DMS 273 (cell line): ENCODE measurements around the gene ADAMTS8.

Experiments used
- DNase-seq: peaks from one replicate; lab custom pipeline; 2025; ENCODE audit not compliant: unreplicated experiment; lab: John Stamatoyannopoulos, UW

Gene ADAMTS8

DNA sequence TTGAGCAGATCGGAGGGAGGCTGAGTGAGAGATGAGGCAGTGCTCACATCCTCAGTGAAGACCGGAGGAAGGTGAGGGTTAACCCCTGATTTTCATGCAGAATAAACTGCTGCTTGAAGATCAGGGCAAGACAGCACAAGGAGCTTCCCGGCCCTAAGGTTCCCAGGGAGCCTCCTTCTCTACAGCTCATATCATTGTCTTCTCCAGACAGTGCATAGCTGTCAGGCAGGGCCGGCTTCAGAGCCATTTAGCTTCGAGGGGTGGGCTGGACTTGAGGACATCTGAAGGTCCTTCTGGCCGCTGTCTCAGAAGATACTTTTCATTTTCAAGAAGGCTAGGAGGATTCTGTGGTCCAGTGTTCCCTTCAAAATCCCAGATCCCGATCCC is 7.2 kb downstream of the ADAMTS8 start:
- no peak for DNase-seq

DNA sequence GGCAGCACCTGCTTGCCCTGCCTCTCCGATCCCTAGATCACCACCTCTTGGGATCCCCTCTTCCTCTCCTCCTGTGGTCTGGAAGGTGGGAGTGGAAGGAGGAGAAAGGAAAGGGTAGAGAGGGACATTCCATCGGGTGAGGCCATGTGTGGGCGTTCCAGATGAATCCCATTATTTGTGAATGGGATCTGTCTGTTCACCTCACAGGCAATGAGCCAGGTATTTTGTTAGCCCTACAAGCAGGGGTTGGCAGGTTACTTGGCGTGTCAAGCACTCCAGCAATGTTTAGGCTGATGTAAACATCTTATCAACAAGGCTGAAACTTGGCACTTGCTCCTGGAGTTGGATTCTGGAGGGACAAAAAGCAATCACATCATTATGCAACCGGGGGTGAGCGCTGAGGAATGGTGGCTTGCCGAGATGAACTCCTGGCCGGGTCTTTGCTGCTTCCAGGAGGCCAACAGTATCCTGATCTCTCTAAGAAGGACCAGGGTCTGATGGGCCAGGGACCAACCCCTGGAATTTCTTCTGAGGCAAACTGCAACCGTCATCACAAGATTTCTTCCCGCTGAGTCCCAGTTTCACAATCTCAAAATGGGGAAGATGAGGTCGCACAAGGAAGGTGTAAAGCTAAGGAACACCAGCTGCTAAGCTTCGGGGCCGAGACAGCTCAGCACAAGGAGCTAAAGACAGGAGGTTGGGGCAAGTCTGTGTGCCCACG is 7.8 kb downstream of the ADAMTS8 start:
- no peak for DNase-seq

DNA sequence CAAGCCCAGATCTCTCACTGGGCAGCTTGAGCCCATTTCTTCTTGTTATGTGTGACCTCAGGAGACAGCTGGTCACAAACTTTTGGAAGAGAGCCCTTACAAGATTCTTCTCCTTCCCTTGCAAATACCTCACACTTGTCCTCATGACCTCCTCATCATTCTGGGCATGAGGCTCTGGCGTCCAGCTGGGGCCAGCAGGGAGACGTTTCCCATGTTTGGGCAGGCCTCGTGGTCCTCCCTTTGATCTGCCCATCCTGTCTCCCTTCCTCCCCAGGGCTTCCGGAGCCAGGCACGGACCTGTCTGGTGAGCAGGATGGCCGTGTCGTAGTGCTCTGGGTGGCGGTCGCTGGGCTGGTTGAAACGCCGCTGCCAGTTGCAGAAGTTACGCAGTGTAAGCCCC is 9.7 kb downstream of the ADAMTS8 start:
- DNase-seq, result no peak

DNA sequence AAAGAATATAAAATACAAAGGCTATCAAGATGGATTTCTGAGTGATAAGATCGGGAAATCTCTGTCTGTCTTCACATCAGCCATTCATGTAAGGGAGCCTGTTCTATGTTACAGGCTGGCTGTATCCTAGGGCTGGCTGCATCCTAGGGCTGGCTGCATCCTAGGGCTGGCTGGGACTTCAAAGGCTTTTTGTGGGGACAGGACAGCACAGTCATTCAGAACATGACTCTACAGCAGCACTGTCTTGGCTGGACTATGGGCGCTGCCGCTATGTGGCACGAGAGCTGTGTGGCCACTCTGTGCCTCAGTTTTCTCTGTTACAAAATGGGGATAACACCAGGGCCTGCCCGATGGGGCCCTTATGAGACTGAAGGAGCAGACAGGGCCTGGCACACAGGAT is 10.2 kb downstream of the ADAMTS8 start:
- no peak for DNase-seq

DNA sequence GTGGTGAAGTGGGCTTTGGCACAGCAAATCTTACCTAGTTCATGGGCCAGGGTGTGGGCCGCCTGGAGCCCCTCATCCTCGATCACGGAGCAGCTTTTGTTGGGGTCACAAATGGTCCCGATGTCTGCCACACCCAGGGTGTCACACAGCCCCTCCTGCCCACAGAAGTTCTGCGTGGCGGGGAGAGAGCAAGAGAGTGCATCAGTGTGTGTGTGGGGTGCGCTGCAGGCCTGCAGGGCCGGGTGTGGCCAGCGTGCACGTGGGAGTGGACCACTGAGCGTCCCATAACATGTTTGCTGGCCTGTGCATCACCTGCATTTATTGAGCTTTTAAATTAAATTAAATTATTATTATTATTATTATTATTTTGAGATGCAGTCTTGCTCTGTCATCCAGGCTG is 11.5 kb downstream of the ADAMTS8 start:
- DNase-seq, result no peak

DNA sequence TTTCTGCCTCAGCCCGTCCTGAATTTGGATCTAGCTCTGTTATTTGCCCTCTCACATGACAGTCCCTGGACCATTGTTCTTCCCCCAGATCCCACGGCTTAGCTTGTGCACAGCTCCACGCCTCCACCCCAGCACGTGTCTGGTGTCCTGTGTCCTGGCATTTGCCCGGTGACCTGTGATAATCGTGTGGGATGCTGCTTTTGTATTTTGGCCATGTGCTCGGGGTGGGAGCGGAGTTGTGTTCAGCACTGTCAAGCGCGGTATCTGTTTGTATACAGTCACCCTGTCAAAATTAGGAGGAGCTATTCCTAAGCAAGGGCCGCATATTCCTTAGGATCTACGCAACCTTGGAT is 11.9 kb downstream of the ADAMTS8 start:
- no peak for DNase-seq

DNA sequence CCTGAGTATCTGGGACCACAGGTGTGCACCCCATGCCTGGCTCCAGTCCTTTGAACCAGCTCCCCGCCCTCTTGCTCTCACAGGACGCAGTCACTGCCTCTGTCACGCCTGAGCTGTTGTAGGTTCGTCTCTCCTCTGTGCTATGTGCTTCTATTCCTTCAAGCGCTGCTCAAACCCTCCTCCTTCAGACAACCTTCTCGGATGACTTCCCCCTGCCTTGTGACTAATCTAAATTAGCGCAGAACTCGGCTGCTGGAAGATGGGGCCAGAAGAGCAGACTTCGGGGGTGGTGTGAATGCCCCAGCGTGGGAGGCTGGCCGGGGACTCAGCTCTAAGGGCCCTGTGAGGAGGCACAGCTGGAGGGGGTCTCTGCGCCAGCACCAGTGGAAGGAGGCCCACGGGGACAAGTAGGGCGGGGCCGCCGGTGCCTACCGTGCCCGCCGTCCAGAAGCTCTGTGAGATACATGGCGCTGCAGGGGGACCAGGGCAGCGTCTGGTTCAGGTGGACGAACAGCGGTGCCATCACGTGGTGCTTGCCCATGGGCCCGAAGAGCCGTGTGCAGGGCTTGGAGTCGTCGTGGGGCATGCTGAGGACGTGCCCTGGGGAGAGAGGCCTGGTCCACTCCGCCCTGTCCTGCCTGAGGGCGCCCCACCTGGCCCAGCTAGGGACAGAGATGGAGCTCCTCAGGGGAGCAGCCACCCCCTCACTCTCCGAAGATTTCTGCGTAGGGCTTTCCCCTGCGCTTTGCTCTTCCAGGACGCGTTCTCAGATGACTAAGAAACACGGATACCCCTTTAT is 12.5 kb downstream of the ADAMTS8 start:
- no peak for DNase-seq

DNA sequence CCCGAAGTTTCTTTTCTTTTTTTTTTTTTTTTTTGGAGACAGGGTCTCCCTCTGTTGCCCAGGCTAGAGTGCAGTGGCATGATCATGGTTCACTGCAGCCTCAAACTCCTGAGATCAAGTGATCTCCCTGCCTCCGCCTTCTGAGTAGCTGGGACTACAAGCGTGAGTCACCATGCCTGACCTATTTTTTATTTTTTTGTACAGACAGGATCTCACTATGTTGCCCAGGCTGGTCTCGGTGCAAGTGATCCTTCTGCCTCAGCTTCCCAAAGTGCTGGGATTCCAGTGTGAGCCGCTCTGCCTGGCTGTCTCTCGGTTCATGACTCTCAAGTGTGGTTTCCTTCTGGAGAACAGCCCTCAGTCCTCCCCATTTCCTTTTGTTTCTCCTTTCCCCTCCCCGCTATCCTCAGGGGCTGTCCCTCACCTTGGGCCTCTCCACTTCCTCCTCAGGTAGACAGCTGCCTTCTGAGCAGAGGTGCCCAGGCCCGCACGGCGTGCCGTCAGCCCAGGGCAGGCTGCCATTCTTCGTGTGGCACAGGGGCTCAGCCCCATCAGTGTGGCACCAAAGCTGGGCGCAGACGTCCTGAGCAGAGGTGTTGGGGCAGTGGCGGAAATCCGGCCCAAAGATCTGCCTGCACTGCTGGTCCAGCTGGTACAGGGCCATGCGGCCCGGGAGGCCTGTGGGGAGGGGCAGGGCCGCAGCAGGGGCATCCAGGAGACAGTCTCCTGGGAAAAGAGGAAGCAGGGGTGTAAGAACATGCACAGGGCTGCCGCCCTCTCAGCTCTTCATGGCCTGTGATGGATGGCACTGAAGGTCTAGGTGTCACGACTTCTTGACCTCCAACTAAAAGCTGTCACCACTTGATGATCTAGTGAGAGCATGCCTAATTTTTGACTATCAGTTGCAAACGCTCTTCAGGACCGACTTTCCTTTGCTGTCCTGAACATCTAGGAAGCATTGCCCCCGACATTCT is 14.0 kb downstream of the ADAMTS8 start:
- DNase-seq, result no peak

DNA sequence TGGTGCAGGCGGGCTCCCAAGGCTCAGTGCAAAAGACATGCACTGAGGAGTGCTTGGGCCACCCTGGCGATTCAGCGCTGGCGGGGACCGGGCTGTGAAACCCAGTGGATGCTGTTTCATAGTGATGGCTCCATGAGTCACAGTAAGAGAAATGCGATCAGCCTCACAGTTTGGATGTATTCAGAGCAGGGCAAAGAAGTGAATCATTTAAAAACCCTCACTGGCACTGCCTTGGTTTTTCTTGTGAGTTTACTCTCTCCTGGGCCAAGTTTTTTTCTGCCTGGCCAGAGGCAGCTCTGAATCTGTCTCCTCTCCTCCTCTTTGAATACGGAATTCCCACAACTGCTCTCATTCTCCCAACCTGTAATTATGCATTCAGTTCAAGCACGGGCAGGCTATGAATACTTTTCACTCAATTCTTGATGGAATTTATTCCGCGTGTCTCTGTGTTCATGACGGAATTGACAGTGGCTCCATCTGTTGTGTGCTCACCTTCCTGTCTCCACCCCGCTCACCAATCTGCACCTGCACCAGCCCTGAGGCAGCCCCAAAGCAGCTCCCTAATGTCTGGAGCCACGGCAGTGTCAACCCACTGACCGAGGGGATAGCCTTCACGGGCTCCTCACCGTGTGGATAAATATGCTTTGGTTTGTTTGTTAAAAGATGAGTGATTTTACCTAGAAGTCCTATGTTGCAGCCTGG is 14.9 kb downstream of the ADAMTS8 start:
- DNase-seq, result no peak

DNA sequence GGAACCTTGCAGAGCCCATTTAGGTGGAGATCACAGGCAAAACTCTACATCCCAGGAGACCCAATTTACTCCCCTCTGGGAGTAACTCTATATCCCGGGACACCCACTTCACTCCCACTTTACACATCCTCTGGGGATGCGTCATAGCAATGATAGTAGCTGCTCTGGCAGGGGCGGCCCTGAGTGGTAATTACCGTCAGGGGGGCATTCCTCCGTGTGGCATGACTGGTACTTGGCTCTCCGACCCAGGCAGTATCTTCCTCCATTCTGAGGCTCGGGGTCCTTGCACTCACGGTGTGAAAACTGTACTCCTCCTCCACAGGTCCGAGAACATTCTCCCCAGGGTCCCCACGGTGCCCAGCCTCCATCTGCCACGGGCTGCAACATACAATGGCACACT is 17.2 kb downstream of the ADAMTS8 start:
- no peak for DNase-seq

DNA sequence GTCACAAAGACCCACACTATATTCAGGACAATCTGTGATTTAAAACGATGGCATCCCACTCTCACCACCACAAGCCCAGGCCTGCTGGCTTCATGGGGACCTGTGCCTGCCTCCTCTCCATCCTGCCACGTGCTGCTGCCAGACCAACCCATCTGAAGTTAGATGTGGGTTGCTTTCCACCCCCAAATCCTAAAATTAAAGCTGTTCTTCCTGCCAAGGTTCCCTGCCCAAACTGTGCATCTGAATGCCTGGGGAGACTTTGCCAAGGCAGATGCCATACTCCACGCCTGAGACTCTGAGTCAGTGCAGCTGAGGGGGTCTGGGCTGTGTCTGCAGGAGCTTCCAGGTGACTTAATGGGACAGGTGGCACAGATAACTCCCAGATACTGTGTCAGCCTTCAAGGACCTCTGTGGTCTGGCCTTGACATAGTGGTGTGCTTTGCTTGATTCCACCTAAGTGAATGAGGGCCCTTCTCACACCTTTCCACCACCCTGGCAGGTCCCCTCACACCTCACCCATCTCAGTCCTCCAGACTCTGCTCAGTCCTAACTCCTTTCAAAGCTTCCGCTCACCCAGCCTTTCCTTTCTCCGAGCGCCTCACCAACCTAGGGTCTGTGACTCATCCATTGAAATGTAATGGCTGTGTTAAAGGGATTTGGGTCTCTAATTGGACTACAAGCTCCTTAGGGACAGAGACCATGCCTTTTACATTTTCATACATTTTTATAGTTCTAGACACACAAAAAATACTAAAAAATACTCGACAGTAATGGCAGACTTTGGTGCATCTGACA is 18.6 kb downstream of the ADAMTS8 start:
- no peak for DNase-seq

DNA sequence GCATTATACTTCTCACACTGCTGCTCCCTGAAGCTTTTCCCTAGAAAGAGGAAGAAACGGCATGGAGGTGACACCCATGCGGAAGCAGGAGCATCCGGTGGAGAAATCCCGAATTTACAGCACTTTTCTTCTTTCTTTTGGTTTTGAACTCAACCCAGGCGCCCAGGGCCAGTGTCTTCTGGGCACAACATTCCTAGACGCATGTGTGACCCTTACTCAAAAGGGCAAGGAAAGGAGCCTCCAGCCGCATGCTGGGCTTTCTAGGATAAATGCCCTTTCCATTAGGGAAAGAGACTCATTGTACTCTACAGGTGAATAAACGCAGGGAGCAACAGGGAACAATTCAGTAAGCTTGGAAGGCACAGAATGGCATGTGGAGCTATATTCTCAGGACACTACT is 19.5 kb downstream of the ADAMTS8 start:
- DNase-seq, result no peak

DNA sequence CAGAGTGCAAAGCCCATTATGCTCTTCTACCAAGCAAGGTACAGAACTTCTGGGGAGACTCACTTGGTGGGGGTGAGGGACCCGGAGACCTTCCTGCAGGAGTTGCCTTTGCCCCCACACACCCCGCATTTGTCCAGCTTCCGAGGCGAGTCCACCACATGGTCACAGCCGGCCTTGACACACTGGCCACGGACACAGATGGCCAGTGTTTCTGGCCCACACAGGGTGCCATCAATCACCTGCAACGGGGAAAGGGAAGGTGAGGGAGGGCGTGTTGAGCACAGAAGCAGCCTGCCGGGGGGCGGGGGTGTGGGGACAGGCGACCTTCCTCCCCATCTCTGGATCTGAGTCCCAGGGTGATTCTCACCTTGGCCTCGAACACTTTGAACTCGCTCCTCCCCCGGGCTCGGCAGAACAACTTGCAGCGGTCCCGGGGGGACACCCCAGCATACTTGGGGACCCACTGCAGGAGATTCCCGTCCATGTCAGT is 20.0 kb downstream of the ADAMTS8 start:
- no peak for DNase-seq

DNA sequence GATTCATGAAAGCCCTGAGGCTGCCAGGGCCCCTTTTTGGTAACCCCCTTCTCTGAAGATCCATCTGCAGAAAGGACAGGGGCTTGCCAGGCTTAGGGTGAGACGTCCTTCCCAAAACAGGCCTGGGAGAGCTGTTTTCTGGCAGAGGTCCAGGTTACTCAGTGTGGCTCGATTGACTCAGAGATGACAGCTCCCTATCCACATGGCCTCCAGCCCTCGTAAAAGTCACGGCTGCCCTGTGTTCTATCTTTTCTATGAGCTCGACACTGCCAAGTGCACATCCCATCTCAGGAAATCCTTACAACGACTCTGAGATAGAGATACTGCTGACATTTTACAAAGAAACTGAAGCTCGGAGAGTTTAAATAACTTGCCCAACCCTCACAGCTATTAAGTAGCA is 20.4 kb downstream of the ADAMTS8 start:
- peak; percentile 5 for DNase-seq

DNA sequence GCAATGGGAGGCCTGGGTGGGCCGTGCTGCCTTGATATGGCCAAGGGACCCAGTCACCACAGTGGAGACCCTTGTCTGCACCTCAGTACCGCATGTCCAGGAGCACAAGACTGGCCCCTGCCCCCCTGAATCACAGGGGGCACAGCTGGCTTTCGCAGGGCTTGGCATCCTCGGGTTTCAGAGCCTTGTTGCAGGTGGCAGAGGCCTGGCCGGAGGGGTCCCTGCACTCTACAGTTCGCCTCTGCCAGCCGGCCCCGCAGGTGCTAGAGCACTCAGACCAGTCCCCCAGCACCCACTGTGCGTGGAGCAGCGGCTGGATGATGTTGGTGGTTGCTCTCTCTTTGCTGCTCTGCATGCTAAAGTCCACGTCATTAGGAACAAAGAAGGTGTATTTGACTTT is 23.0 kb downstream of the ADAMTS8 start:
- no peak for DNase-seq

DNA sequence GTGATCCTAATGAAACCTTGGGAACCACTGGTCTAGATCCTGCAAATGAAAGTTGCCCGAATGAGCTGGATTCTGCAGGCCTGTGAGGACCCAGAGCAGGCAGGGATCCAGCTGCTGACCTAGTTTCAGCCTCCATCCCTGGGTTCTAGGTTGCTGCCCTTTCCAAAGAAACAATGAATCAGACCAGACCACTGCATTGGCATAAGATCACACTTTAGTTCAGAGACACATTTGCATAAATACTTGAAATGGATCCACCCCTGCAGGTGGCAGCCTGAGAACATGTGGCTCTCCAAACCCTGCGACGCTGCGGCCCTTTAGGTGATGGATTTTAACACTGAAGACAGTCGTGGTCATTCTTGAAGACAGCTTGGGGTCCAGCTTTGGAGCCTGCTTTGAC is 23.7 kb downstream of the ADAMTS8 start:
- peak; percentile 14 for DNase-seq

DNA sequence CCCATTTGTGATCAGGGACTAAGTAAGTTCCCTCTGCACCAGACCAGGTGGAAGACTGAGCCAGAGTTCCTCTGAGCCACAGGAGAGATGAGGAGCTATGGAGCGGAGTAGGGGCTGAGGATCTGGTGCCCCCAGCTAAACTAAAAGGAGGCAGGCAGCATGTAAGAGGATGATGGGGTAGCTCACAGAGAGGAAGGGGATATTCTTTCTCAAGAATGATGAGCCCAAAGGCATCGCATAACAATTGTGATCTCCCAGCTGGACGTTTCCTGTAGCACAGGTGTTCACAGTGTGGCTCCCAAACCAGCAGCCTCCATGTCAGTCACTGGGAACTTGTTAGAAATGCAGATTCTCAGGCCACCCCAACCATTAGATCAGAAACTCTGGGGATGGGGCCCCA is 24.4 kb downstream of the ADAMTS8 start:
- no peak for DNase-seq

DNA sequence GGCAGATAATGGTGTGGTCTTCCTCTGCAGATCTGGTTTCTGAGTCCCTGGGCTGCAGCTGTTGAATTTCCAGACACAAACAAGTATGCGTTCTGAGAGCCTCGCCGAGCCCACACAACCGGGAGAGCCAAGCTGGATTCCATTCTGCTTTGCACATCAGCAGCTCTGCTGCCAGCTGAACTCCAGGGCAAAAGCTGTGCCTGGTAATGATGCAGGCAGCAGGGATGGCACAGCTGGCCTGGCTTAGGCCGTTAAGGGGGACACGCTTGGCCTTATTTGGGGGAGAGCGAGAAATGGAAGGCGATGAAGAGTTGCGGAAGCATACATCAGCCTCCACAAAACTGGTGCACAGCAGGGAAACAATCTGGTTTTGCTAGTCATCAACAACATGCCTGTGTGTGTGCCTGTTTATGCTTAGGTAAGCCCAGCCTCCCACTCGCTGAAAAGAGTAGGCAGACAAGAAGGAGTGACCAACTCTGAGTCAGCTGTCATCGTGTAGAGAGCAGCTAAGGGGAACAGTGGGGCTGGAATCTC is 25.1 kb downstream of the ADAMTS8 start:
- peak; percentile 43 for DNase-seq

DNA sequence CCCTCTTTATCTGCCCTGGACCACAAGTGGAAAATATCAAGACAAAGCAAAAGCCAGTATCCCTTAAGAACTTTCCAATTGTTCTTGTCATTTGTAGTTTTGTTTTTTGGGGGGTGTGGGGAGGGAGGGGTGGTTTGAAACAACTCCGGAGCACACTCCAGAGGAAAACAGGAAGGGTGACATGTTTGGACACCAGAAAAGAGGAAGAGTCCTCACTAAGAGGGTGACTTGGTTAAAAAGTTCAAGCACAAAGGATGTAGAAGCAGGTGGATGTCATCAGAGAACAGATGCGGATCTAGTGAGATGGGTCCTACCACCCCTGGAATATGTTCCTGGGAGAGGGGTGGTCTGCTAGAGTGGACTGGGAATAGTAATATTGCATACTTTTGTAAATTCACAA is 25.8 kb downstream of the ADAMTS8 start:
- DNase-seq, result no peak
